Activated naive CD4-positive, alpha-beta T cell treated with anti-CD3 and anti-CD28 coated beads, Interleukin-2, amount 50 U/mL, for 24 hours (primary cell): ENCODE results near the gene POLE.

Experiments
- H3K27ac Mint-ChIP-seq: one replicate; pipeline ENCODE4 v1.8.0; 2021; ENCODE audit warnings: mild to moderate bottlenecking, mixed read lengths
- H3K27me3 Mint-ChIP-seq: one replicate; pipeline ENCODE4 v1.8.0; 2021; ENCODE audit warnings: mixed read lengths
- H3K36me3 Mint-ChIP-seq: one replicate; pipeline ENCODE4 v1.8.0; 2021; ENCODE audit warnings: mixed read lengths
- H3K4me1 Mint-ChIP-seq: one replicate; pipeline ENCODE4 v1.8.0; 2021; ENCODE audit warnings: mixed read lengths
- H3K4me3 Mint-ChIP-seq: one replicate; pipeline ENCODE4 v1.8.0; 2021; ENCODE audit warnings: mild to moderate bottlenecking, mixed read lengths
- H3K9me3 Mint-ChIP-seq: one replicate; pipeline ENCODE4 v1.8.0; 2021; ENCODE audit warnings: mixed read lengths

The POLE gene

DNA sequence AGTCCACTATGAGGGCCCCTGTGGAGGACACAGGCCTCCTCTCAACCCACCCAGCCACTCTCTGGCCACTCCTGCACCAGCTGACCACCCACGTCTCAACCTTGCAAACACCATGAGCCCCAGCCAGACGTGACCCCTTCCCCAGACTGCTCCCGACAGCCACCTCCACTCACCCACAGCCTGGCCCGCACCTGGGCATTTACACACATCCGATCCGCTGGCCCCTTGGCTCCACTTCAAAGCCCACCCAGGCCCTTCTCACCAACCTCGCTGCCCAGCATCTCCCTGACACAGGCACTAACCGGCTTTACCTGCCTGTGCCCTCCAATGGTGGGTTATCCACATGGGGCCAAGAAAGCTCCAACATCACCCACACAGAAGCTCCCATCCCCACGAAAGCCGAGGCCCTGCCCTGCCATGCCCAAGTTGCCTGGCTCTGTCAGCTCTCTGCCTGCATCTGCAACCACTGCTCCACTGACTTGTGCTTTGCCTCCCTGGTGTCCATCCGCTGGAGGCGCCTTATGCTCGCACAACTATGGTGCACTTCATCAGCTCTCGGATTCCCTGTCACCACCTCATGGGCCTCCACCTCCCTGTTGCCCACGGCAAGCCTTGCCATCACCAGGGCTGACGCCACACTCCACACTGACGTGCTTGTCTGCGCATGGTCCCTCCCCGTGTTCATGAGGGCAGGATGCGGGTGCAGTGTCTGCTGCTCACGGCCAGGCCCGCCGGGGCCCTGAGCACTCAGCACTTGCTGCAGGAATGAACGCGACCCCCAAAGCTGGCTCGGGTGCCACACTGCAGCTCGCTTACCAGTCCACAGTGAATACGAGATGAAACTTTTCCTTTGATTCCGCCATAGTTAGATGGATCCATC lies 51.8 kb downstream of the POLE start:
- no peaks in the 10 kb centered on the region for H3K9me3 Mint-ChIP-seq
- H3K27ac Mint-ChIP-seq = no peak overlapping the region
- no peaks in the 10 kb centered on the region for H3K27me3 Mint-ChIP-seq
- no peak overlapping the region for H3K4me3 Mint-ChIP-seq
- no peaks in the 10 kb centered on the region for H3K4me1 Mint-ChIP-seq
- peaks cover 25% of the 10 kb centered on the region for H3K36me3 Mint-ChIP-seq

DNA sequence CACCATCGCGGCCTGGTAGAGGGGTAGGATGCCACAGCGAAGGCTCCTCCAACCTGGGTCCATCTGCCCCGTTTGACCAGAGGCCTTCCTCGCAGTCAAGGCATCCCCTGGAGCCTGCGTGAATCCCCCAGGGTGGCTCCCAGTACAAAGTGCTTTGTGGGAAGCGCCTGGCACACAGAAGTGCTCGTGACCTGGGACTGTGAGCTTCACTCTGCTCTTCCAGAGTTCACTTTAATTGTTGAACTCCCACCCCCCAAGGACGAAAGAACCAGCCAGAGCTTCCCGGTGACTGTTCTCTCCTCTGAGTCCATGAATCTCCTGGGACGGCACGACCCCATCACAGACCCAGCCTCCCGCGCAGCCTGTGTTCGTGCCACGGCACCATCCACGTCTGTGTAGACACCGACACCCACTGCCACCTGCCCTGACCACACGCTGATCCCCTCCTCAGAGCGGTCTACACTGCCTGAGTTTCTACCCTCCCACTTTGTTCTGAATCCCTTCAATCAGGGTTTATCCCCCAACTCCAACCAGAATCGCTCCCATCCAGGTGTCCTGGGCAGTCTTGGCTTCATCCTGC lies 52.6 kb downstream of the POLE start:
- no peaks in the 10 kb centered on the region for H3K4me1 Mint-ChIP-seq
- H3K27ac Mint-ChIP-seq = no peak overlapping the region
- H3K27me3 Mint-ChIP-seq = no peaks in the 10 kb centered on the region
- H3K4me3 Mint-ChIP-seq = no peak overlapping the region
- H3K36me3 Mint-ChIP-seq = peaks cover 28% of the 10 kb centered on the region
- no peaks in the 10 kb centered on the region for H3K9me3 Mint-ChIP-seq

DNA sequence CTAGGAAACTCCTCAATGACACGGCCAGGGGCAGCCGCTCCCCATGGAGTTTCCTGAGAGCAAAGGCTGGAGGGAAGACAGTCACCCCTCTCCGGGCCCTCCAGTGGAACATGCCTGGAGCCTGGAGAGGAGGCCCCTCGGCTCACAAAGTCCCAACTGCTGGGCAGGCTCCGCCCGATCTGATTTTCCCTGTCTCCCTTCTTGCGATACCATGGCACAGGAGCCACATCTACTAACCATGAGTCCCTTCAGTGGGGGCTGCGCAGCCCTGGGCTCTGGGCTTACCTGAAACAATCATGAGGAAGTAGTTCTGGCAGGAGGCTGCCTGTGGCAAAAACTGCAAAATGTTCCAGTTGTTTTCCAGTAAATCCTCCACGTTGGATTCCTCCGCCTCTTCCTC lies 53.2 kb downstream of the POLE start:
- Mint-ChIP-seq H3K36me3 (peaks cover 28% of the 10 kb centered on the region), H3K27me3 (no peaks in the 10 kb centered on the region), H3K4me3 (no peak overlapping the region), H3K4me1 (no peaks in the 10 kb centered on the region), H3K9me3 (no peaks in the 10 kb centered on the region), H3K27ac (no peak overlapping the region)

DNA sequence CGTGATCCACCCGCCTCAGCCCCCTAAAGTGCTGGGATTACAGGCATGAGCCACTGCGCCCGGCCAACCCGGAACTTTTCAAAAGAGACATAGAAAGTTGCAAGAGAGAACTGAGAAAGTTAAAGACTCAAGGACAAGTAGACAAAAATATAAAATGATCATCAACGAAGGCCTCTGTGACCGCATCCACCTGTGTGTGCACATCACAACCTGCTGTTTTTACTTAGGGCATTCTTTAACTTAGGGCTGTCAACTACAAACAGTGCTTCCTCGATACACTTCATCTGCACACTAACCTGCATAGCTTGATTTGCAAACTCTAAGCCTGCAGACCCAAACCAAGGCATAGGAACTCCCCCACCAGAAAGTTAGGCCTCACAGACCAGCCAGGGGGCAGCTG lies 53.7 kb downstream of the POLE start:
- H3K4me3 Mint-ChIP-seq = no peak overlapping the region
- no peak overlapping the region for H3K27ac Mint-ChIP-seq
- peaks cover 28% of the 10 kb centered on the region for H3K36me3 Mint-ChIP-seq
- H3K9me3 Mint-ChIP-seq = no peaks in the 10 kb centered on the region
- H3K4me1 Mint-ChIP-seq = no peaks in the 10 kb centered on the region
- no peaks in the 10 kb centered on the region for H3K27me3 Mint-ChIP-seq

DNA sequence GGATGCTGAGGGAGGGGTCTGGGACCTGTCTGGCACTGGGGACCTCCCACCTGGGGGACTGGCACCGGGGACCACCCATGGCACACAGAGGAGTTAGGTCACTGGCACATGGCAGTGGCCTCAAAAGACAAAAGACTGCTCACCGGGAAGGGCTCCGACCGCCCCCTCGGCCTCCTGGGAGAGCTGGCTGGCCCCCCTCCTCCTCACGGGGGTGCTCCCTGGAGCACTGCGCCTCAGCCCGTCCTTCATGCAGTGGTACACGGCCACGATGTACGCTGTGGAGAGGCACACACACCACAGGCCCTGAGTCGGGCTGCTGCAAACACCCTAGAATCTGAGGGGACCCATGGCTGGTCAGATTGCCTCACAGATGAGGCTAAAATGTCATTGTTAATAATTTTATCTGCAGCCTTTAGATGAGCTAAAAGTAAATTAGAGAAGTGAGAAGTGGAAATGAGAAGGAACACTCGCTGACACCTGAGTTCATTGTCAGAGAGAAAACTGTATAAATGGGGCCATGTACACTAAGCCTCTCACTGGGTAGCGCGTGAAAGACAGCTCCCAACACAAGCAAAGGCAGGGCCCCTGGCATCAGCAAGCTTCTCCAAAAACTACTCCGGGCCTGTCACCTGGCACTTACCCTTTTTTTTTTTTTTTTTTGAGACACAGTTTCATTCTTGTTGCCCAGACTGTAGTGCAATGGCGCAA lies 54.5 kb downstream of the POLE start:
- no peak overlapping the region for H3K27ac Mint-ChIP-seq
- H3K27me3 Mint-ChIP-seq = no peaks in the 10 kb centered on the region
- H3K4me1 Mint-ChIP-seq = no peaks in the 10 kb centered on the region
- H3K9me3 Mint-ChIP-seq = no peaks in the 10 kb centered on the region
- H3K36me3 Mint-ChIP-seq = peaks cover 24% of the 10 kb centered on the region
- H3K4me3 Mint-ChIP-seq = no peak overlapping the region

DNA sequence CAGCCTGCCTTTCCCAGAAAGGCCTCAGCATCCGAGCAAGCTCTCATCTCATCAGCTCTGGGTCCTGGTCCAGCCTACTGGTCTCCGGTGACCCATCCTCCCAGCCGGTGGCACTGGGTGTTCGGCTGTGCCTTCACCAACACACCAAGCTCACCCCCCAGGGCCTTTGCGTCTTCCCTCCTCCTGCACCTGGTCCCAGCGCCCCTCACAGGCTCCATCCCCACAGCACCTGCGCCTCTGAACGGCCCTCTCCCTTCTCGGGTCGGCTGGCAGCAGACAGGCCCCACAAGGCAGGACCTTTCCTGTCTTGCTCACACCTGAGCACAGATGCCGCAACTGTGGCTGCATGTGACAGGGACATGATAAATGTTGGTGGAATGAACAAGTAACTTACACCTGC lies 55.5 kb downstream of the POLE start:
- Mint-ChIP-seq H3K36me3 (peaks cover 20% of the 10 kb centered on the region), H3K27me3 (no peaks in the 10 kb centered on the region), H3K4me1 (no peaks in the 10 kb centered on the region), H3K4me3 (no peak overlapping the region), H3K27ac (no peak overlapping the region), H3K9me3 (no peaks in the 10 kb centered on the region)

DNA sequence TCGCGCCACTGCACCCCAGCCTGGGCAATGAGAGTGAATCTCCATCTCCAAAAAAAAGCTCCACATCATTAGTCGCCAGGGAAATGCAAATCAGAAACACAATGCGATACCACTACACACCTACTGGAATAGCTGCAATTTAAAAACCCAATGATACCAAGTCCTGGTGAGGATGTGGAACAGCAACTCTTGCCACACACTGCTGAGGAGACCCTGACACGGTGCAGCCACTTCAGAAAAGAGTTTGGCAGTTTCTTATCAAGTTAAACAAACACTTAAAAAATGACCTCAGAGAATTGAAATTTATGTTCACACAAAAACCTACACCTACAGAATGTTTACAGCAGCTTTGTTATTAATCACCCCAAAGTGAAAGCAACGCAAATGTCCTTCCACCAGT lies 56.5 kb downstream of the POLE start:
- Mint-ChIP-seq H3K4me3 (no peak overlapping the region), H3K4me1 (no peaks in the 10 kb centered on the region), H3K36me3 (peaks cover 19% of the 10 kb centered on the region), H3K27me3 (no peaks in the 10 kb centered on the region), H3K9me3 (no peaks in the 10 kb centered on the region), H3K27ac (no peak overlapping the region)

DNA sequence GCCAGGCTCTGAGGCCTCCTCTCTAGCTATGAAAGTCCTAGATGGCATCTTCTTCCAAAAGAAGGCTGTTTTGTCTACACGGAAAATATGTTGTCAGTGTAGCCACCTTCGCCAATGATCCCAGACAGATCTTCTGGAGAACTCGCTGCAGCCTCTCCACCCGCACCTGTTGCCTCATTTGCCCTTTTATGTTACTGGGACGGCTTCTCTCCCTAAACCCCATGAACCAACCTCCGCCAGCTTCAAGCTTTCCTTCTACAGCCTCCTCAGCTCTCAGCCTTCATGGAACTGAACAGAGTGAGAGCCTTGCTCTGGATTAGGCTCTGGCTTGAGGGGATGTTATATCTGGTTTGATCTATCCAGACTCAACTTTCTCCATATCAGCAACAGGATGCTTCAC lies 57.8 kb downstream of the POLE start:
- H3K9me3 Mint-ChIP-seq = no peaks in the 10 kb centered on the region
- H3K27me3 Mint-ChIP-seq = no peaks in the 10 kb centered on the region
- H3K4me1 Mint-ChIP-seq = no peaks in the 10 kb centered on the region
- H3K4me3 Mint-ChIP-seq = no peak overlapping the region
- no peak overlapping the region for H3K27ac Mint-ChIP-seq
- peaks cover 12% of the 10 kb centered on the region for H3K36me3 Mint-ChIP-seq

DNA sequence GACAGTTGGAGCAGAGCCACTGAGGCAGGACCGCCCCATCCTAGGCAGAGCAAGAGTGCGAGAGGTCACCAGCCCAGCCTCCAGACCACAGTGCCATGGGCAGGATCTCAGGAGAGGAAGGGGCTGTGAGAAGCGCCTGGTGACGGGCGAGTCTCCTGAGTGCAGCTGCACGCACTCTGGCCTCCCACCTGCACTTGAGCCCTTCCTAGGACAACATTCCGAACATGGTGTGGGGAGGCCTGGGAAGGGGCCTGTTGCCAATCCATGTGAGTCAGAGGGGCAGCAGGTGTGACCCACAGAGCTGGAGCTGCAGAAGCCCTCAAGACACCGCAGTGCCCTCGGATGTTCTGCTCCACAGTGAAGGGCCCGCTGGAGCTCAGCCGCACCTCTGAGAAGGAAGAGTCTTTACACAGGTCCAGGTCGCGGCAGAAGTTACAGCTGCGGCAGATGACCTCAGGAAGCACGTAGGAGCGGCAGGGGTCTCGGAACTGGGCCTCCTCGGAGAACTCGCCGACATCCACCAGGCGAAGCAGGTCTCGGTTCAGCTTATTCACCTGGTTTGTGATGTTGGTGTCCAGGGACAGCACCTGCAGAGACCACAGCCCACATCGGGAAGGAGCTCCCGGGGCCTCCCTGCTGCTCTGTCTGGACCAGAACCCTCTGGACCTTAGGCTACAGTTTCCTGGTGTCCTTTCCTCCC lies 61.3 kb downstream of the POLE start:
- Mint-ChIP-seq H3K4me3 (no peak overlapping the region), H3K4me1 (no peaks in the 10 kb centered on the region), H3K36me3 (peaks cover 10% of the 10 kb centered on the region), H3K9me3 (no peaks in the 10 kb centered on the region), H3K27me3 (no peaks in the 10 kb centered on the region), H3K27ac (no peak overlapping the region)

DNA sequence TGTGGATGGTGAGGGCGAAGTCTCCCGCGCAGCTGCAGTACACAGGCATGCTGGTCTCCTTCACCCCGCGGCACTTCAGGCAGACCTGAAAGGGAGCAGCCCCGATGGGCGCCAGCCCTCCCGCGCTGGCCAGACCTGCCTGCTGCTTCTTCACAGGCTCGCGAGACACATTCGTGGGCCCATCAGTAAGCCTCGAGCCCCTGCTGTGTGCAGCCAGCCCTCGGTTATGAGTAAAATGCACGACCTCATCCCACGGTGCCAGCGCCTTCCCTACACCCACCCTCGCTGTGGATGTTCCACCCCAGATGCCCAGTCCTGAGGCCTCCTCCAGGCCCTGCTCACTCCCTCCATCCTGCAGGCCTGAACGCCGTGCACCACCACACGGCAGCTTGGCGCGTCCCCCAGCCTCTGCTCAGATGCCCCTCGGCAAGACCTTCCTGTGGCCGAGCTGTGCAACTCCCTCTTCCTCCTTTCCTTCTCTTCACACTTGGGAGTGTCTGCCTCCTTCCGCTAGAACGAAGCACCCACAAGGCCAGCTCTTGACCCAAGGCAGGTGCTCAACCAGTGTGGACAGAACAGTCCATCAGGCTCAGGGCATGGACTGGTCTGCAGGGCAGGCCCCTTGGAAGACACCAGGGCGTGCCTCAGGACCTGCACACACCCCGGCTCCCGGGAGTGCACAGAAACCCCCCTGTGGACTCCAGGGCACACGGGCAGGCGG lies 62.1 kb downstream of the POLE start:
- no peak overlapping the region for H3K4me3 Mint-ChIP-seq
- H3K27me3 Mint-ChIP-seq = no peaks in the 10 kb centered on the region
- H3K9me3 Mint-ChIP-seq = no peaks in the 10 kb centered on the region
- H3K36me3 Mint-ChIP-seq = peaks cover 6% of the 10 kb centered on the region
- H3K4me1 Mint-ChIP-seq = no peaks in the 10 kb centered on the region
- no peak overlapping the region for H3K27ac Mint-ChIP-seq

DNA sequence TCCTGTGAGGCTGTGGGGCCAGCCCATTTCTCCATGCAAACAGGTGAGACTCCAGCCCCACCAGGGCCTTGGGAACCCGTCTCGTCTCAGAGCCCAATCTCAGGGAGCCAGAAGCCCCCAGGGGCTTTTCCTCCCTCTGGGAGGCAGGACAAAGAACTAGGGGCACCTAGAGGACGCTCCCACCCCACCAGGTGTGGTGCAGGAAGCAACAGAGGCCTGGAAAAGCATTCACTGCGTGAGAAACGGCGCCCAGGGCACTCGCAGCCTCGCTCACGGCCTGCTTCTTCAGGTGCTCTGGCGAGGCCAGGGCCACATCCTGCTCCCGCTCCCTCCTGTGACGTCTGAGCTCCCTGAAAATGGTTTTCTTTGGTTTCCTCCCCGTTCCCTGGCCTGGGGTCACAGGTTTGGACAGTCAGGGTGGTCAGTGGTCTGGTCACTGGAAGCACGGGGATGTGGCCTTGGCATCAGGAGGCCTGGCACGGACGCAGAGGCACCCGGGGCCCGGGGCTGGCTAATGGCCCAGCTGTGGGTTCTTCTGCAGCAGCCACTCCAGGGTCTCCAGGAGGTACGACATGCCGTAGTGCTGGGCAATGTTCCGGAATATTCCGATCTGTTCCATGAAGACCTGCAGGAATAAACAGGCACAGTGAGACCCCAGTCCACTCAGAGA lies 62.8 kb downstream of the POLE start:
- H3K4me1 Mint-ChIP-seq = no peaks in the 10 kb centered on the region
- H3K9me3 Mint-ChIP-seq = no peaks in the 10 kb centered on the region
- no peaks in the 10 kb centered on the region for H3K27me3 Mint-ChIP-seq
- H3K36me3 Mint-ChIP-seq = peaks cover 3% of the 10 kb centered on the region
- no peak overlapping the region for H3K27ac Mint-ChIP-seq
- no peak overlapping the region for H3K4me3 Mint-ChIP-seq

DNA sequence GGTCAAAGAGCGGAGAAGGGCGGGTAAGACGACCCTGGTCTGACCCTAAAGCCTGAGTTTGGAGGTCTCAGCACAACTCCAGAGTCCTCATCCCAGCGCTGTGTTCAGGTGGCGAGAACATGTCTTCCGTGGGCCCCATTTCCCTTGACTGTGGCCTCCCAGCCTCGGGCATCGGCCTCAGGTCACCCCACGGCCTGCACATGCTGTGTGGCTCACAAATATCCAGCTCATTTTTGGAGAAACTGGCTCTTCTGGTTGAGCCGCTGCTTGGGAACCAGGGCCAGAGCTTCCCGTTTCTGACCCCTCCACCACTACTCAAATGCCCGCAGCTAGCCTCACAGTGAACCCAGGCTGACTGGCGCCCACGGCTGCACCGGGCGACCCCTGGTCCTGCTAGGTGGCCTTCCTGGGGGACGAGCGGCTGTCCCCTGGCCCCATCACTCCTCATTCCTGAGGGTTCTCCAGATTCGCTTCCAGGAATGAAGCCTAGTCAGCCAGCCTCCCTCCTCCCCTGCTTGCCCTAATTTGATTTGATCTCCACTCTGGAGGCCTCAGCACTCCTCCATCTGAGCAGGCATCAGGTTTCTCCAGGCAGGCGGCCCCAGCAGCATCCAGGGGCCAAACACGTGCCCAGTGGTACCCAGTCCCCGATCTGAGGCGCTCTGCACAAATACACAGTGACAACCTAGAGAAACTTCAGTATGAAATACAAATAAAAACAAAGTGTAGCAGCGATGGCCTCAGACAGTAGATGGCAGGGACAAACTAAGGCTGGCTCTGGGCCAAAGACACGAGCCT lies 63.9 kb downstream of the POLE start:
- peaks cover 3% of the 10 kb centered on the region for H3K36me3 Mint-ChIP-seq
- no peaks in the 10 kb centered on the region for H3K27me3 Mint-ChIP-seq
- peaks cover under 1% of the 10 kb centered on the region for H3K4me1 Mint-ChIP-seq
- no peak overlapping the region for H3K4me3 Mint-ChIP-seq
- H3K9me3 Mint-ChIP-seq = no peaks in the 10 kb centered on the region
- H3K27ac Mint-ChIP-seq = no peak overlapping the region

DNA sequence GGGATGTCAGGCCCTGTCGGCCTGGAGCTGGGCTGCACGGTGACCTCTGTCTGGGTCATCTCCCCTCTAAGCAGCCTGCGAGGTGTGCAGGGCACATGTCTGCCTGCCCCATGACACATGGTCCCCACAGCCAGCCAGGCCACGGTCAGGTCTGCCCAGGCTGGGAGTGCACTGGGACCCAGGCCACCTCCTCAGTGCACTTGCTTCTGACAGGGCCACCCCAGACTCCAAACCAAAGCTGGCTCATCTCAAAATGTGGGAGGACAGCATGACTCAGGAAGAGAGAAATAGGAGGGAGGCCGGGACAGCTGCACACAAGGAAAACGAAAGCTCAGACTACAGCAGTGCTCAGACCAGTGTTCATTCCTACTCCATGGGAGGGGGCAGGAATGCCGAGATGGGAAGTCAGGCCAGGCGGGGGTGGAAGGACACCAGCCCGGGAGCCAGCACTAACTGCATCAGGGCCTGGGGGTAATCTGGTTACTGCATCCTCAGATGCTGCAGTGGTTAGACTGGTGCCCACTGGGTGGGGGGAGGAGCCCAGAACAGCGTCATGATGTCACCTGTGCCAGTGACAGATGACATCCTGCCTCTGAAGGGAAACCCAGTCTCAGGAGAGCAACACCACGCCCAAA lies 64.6 kb downstream of the POLE start:
- H3K36me3 Mint-ChIP-seq = peaks cover 4% of the 10 kb centered on the region
- no peaks in the 10 kb centered on the region for H3K9me3 Mint-ChIP-seq
- no peak overlapping the region for H3K27ac Mint-ChIP-seq
- H3K27me3 Mint-ChIP-seq = peaks cover 6% of the 10 kb centered on the region
- peaks cover 7% of the 10 kb centered on the region for H3K4me1 Mint-ChIP-seq
- no peak overlapping the region for H3K4me3 Mint-ChIP-seq
